H9 (cell line): ENCODE measurements around the gene ZNF296. TPM values are rescaled to one million over a fixed set of nuclear protein-coding genes. Genes with fewer than 3 reads are reported as not detected.
A peak's percentile ranks its signal among the peaks of the same experiment; 100 is the strongest.

Experiments
- DNase-seq: peaks from one replicate; pipeline ENCODE4 v3.0.0-alpha.2; 2017
- H2AFZ ChIP-seq: one replicate; pipeline ENCODE4 v1.6.1; 2013; ENCODE audit warnings: mild to moderate bottlenecking, low read length, control low read depth, moderate library complexity
- H2AK5ac ChIP-seq: 2 replicates; pipeline ENCODE4 v1.6.1; 2013; ENCODE audit warnings: low read length, control low read depth, mixed read lengths; ENCODE audit not compliant: insufficient read length
- H2BK120ac ChIP-seq: one replicate; pipeline ENCODE4 v1.6.1; 2013; ENCODE audit warnings: low read depth, mild to moderate bottlenecking, low read length, control low read depth, inconsistent platforms; ENCODE audit not compliant: poor library complexity, severe bottlenecking
- H2BK12ac ChIP-seq: 2 replicates; pipeline ENCODE4 v1.6.1; 2013; ENCODE audit warnings: low read length, control low read depth, mixed read lengths, low read depth; ENCODE audit not compliant: insufficient read length
- H2BK15ac ChIP-seq: 2 replicates; pipeline ENCODE4 v1.6.1; 2013; ENCODE audit warnings: low read depth, low read length, control low read depth
- H2BK20ac ChIP-seq: one replicate; pipeline ENCODE4 v1.6.1; 2013; ENCODE audit warnings: low read depth, mild to moderate bottlenecking, low read length, control low read depth, inconsistent platforms; ENCODE audit not compliant: poor library complexity, severe bottlenecking
- H2BK5ac ChIP-seq: 2 replicates; pipeline ENCODE4 v1.6.1; 2013; ENCODE audit warnings: low read length, control low read depth, mixed read lengths; ENCODE audit not compliant: insufficient read length
- H3K14ac ChIP-seq: 2 replicates; pipeline ENCODE4 v1.6.1; 2013; ENCODE audit warnings: low read length, control low read depth; ENCODE audit not compliant: insufficient read depth
- H3K18ac ChIP-seq: 2 replicates; pipeline ENCODE4 v1.6.1; 2013; ENCODE audit warnings: low read depth, mild to moderate bottlenecking, mixed read lengths, low read length, control low read depth; ENCODE audit not compliant: insufficient read length
- H3K23ac ChIP-seq: 2 replicates; pipeline ENCODE4 v1.6.1; 2013; ENCODE audit warnings: low read length, control low read depth, mixed read lengths, low read depth; ENCODE audit not compliant: insufficient read length
- H3K23me2 ChIP-seq: 2 replicates; pipeline ENCODE4 v1.6.1; 2013; ENCODE audit warnings: low read depth, mild to moderate bottlenecking, mixed read lengths, low read length, control low read depth; ENCODE audit not compliant: insufficient read length, poor library complexity, severe bottlenecking
- H3K27ac ChIP-seq: 2 replicates; pipeline ENCODE4 v1.5.1; 2013; ENCODE audit warnings: low read length, control low read depth, mixed read lengths, low read depth; ENCODE audit not compliant: insufficient read length
- H3K27me3 ChIP-seq: 2 replicates; pipeline ENCODE4 v1.6.1; 2013; ENCODE audit warnings: low read length, control low read depth, inconsistent platforms; ENCODE audit not compliant: insufficient read depth
- H3K4ac ChIP-seq: 2 replicates; pipeline ENCODE4 v1.6.1; 2013; ENCODE audit warnings: low read depth, mild to moderate bottlenecking, control low read depth, inconsistent platforms, low read length, moderate library complexity
- H3K4me1 ChIP-seq: 2 replicates; pipeline ENCODE4 v1.6.1; 2013; ENCODE audit warnings: low read length, control low read depth, inconsistent platforms; ENCODE audit not compliant: insufficient read depth
- H3K4me2 ChIP-seq: 2 replicates; pipeline ENCODE4 v1.6.1; 2013; ENCODE audit warnings: low read length, control low read depth, mixed read lengths; ENCODE audit not compliant: insufficient read length, insufficient read depth
- H3K56ac ChIP-seq: 2 replicates; pipeline ENCODE4 v1.6.1; 2013; ENCODE audit warnings: low read depth, mild to moderate bottlenecking, mixed read lengths, low read length, control low read depth; ENCODE audit not compliant: insufficient read length
- H3K79me1 ChIP-seq: 2 replicates; pipeline ENCODE4 v1.6.1; 2013; ENCODE audit warnings: low read depth, mild to moderate bottlenecking, moderate library complexity, low read length, control low read depth, inconsistent platforms; ENCODE audit not compliant: insufficient read depth, poor library complexity, severe bottlenecking
- H3K79me2 ChIP-seq: 2 replicates; pipeline ENCODE4 v1.6.1; 2013; ENCODE audit warnings: low read length, control low read depth, inconsistent platforms; ENCODE audit not compliant: insufficient read depth
- H3K9ac ChIP-seq: 2 replicates; pipeline ENCODE4 v1.6.1; 2013; ENCODE audit warnings: low read length, control low read depth, mixed read lengths; ENCODE audit not compliant: insufficient read length; ENCODE audit errors: extremely low read depth
- H3K9me3 ChIP-seq: one replicate; pipeline ENCODE4 v1.6.1; 2013; ENCODE audit warnings: low read depth, low read length, inconsistent platforms; ENCODE audit not compliant: control insufficient read depth
- H3T11ph ChIP-seq: one replicate; pipeline ENCODE4 v1.6.1; 2013; ENCODE audit warnings: mild to moderate bottlenecking, low read length, control low read depth, inconsistent platforms
- H4K20me1 ChIP-seq: one replicate; pipeline ENCODE4 v1.6.1; 2013; ENCODE audit not compliant: control insufficient read depth, insufficient read length, insufficient read depth
- H4K5ac ChIP-seq: 2 replicates; pipeline ENCODE4 v1.6.1; 2013; ENCODE audit warnings: low read depth, mild to moderate bottlenecking, mixed read lengths, low read length, control low read depth; ENCODE audit not compliant: insufficient read length
- H4K8ac ChIP-seq: replicated peaks from 2 replicates; pipeline ENCODE4 v1.6.1; 2013; ENCODE audit warnings: low read length, control low read depth, mixed read lengths, low read depth; ENCODE audit not compliant: insufficient read length
- H4K91ac ChIP-seq: 2 replicates; pipeline ENCODE4 v1.6.1; 2013; ENCODE audit warnings: low read depth, mild to moderate bottlenecking, moderate library complexity, mixed read lengths, low read length, control low read depth; ENCODE audit not compliant: insufficient read length
- H3K27ac Mint-ChIP-seq, 3 experiments: 2 replicates in 2 of 3; 3 replicates in 1 of 3; pipeline ENCODE4 v1.8.0; 2020 to 2021; ENCODE audit warnings: mixed read lengths in 3 of 3, mild to moderate bottlenecking in 1 of 3, moderate library complexity in 1 of 3
- H3K27me3 Mint-ChIP-seq: 2 replicates; pipeline ENCODE4 v1.8.0; 2021; ENCODE audit warnings: low read depth, mild to moderate bottlenecking, moderate library complexity, mixed read lengths
- H3K36me3 Mint-ChIP-seq, 3 experiments: 2 replicates in 2 of 3; 3 replicates in 1 of 3; pipeline ENCODE4 v1.8.0; 2020 to 2021; ENCODE audit warnings: low read depth in 3 of 3, mixed read lengths in 3 of 3; ENCODE audit not compliant: insufficient read depth in 1 of 3
- H3K4me1 Mint-ChIP-seq, 2 experiments: 2 replicates each; pipeline ENCODE4 v1.8.0; 2020; ENCODE audit warnings: mixed read lengths in 2 of 2
- H3K4me3 Mint-ChIP-seq, 2 experiments: 2 replicates in 1 of 2; 3 replicates in 1 of 2; pipeline ENCODE4 v1.8.0; 2020 to 2021; ENCODE audit warnings: mild to moderate bottlenecking in 2 of 2, mixed read lengths in 2 of 2, moderate library complexity in 1 of 2
- H3K9me3 Mint-ChIP-seq, 2 experiments: 2 replicates in 1 of 2; 3 replicates in 1 of 2; pipeline ENCODE4 v1.8.0; 2020; ENCODE audit warnings: mild to moderate bottlenecking in 2 of 2, mixed read lengths in 2 of 2, moderate library complexity in 1 of 2
- WGBS: extraction: QIAGEN DNeasy Blood & Tissue Kit; methylation state at CpG from one replicate; pipeline ENCODE4 v1.1.7; 2013; ENCODE audit warnings: missing lambda C conversion rate, low lambda C conversion rate, mixed read lengths; ENCODE audit not compliant: insufficient read length; ENCODE audit errors: extremely low coverage; 5-methylcytosine and 5-hydroxymethylcytosine counted together
- total RNA-seq: library from RNA; stranded (reverse); gene quantifications from 2 replicates; pipeline ENCODE4 v1.2.1, GENCODE V29; 2021
- TF ChIP-seq, protein P1 (sequence below): fragments of 200-600 bp; sonication (generic); conservative IDR thresholded peaks from 3 replicates; pipeline ENCODE4 v1.8.0; 2021; ENCODE audit warnings: antibody characterized with exemption, mild to moderate bottlenecking

The ZNF296 gene
- total RNA-seq, 1 experiment from 2014 or later, result 14.8 TPM

DNA sequence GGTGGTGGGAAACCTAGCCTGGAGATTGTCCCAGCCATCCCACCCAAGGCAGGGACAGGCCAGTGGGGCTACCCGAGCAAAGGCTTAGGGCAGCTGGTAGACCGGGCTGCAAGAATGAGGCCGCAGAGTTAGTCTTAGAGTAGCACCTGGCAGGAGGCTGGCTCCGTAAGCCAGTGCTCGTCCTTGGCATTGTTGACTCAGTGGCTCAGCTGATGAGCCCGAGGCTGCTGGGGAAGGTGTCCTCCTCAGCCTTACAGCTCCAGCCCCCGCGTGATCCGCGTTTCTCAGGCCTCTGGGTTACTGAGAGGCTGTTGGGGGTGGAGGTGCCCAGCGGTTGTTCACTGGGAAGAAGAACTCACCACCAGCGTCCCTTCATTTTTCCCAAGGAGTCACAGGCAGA is 41.4 kb upstream of the ZNF296 start:
- Histone ChIP-seq H3K4me2 (no peak overlapping the region), H2BK15ac (no peak overlapping the region), H3K9me3 (no peaks in the 10 kb centered on the region), H3K56ac (no peak overlapping the region), H2BK12ac (no peak overlapping the region), H3T11ph (no peak overlapping the region), H3K27me3 (no peaks in the 10 kb centered on the region), H2BK120ac (no peak overlapping the region), H4K8ac (no peak overlapping the region), H3K79me1 (no peaks in the 10 kb centered on the region), H3K18ac (no peak overlapping the region), H3K27ac (no peak overlapping the region), H3K23ac (no peak overlapping the region), H4K20me1 (peaks cover 8% of the 10 kb centered on the region), H2BK20ac (no peak overlapping the region), H2AK5ac (no peak overlapping the region), H2AFZ (no peak overlapping the region), H3K79me2 (peaks cover 8% of the 10 kb centered on the region; the same call in 1 of the 2 replicates), H3K4me1 (no peaks in the 10 kb centered on the region; the same call in 1 of the 2 replicates), H3K23me2 (no peaks in the 10 kb centered on the region), H3K9ac (no peak overlapping the region), H4K91ac (no peak overlapping the region), H3K4ac (no peak overlapping the region), H3K14ac (no peak overlapping the region; the same call in 1 of the 2 replicates), H2BK5ac (no peak overlapping the region), H4K5ac (no peak overlapping the region)
- Mint-ChIP-seq H3K36me3 (peaks cover 0 to 4% (median 0%) of the 10 kb centered on the region in 3 experiments; a peak in 1 of 7 replicates), H3K9me3 (no peaks in the 10 kb centered on the region), H3K27ac (peak overlapping the region in 1 of 3 experiments; percentile 28; a peak in 1 of 7 replicates), H3K4me1 (peaks cover 17 to 40% of the 10 kb centered on the region in 2 experiments), H3K27me3 (no peaks in the 10 kb centered on the region), H3K4me3 (no peak overlapping the region)
- TF ChIP-seq, protein P1, sequence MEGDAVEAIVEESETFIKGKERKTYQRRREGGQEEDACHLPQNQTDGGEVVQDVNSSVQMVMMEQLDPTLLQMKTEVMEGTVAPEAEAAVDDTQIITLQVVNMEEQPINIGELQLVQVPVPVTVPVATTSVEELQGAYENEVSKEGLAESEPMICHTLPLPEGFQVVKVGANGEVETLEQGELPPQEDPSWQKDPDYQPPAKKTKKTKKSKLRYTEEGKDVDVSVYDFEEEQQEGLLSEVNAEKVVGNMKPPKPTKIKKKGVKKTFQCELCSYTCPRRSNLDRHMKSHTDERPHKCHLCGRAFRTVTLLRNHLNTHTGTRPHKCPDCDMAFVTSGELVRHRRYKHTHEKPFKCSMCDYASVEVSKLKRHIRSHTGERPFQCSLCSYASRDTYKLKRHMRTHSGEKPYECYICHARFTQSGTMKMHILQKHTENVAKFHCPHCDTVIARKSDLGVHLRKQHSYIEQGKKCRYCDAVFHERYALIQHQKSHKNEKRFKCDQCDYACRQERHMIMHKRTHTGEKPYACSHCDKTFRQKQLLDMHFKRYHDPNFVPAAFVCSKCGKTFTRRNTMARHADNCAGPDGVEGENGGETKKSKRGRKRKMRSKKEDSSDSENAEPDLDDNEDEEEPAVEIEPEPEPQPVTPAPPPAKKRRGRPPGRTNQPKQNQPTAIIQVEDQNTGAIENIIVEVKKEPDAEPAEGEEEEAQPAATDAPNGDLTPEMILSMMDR, result no peak
- WGBS, result no CpG with 5 or more reads among the region's 12 CpGs
- no peak for DNase-seq
